Panc1 (cell line): ENCODE measurements around the gene NRSN1.
"Not testable (repeated sequence)": the region's sequence is repeated elsewhere in the genome, so short reads cannot be mapped to it uniquely, and the experiment has no call there.

Source experiments
- CTCF ChIP-seq: fragments of 450-650 bp; IDR thresholded peaks from 2 replicates; pipeline ENCODE4 v1.5.1; 2017; ENCODE audit warnings: mild to moderate bottlenecking
- POLR2AphosphoS5 ChIP-seq: IDR thresholded peaks from 2 replicates; pipeline ENCODE4 v1.6.1; 2012; ENCODE audit warnings: mild to moderate bottlenecking, low read depth, low read length, moderate library complexity
- REST ChIP-seq, 2 experiments: IDR thresholded peaks; 2 replicates each; pipeline ENCODE4 v1.6.1; 2011 to 2012; ENCODE audit warnings: low read depth in 2 of 2, control low read depth in 1 of 2, low read length in 1 of 2, mild to moderate bottlenecking in 1 of 2, moderate library complexity in 1 of 2; ENCODE audit not compliant: insufficient read depth in 1 of 2
- SIN3A ChIP-seq: IDR thresholded peaks from 2 replicates; pipeline ENCODE4 v1.6.1; 2012; ENCODE audit warnings: low read depth, mild to moderate bottlenecking, low read length, moderate library complexity, borderline replicate concordance; ENCODE audit not compliant: insufficient read depth

GRCh38 chr6:24142733-24143132, 16.7 kb downstream of the NRSN1 start:
- TF ChIP-seq CTCF; POLR2AphosphoS5; REST (IDR thresholded peaks at IDR 0.05; ENCODE audit: insufficient read depth in 1 of 2, low read depth in 2 of 2, low read length in 1 of 2); SIN3A: not testable (repeated sequence)
